ENCODE results near the gene LENEP.

The LENEP gene

GRCh38 chr1:155012026-155012546 is 18.7 kb downstream of the LENEP start:
- TF ChIP-seq CTCF (IDR thresholded peaks at IDR 0.05; ENCODE audit: control insufficient read depth, extremely low read depth, insufficient read depth), result no peak
- H3K4me3 ChIP-seq (ENCODE audit: low read depth, low read length), result no peak overlapping the region
- no peak for DNase-seq (ENCODE audit: low read depth)

GRCh38 chr1:155012776-155013602 is 19.6 kb downstream of the LENEP start:
- no peak overlapping the region for H3K4me3 ChIP-seq (ENCODE audit: low read depth, low read length)
- no peak for TF ChIP-seq CTCF (IDR thresholded peaks at IDR 0.05; ENCODE audit: control insufficient read depth, extremely low read depth, insufficient read depth)
- DNase-seq (ENCODE audit: low read depth), result no peak

- DNase-seq (ENCODE audit: low read depth), result no peak
- no peak for TF ChIP-seq CTCF (IDR thresholded peaks at IDR 0.05; ENCODE audit: control insufficient read depth, extremely low read depth, insufficient read depth)
- no peak overlapping the region for H3K4me3 ChIP-seq (ENCODE audit: low read depth, low read length)
These were observed 20.2 kb downstream of the LENEP start for GRCh38 chr1:155013632-155014031.

DNA sequence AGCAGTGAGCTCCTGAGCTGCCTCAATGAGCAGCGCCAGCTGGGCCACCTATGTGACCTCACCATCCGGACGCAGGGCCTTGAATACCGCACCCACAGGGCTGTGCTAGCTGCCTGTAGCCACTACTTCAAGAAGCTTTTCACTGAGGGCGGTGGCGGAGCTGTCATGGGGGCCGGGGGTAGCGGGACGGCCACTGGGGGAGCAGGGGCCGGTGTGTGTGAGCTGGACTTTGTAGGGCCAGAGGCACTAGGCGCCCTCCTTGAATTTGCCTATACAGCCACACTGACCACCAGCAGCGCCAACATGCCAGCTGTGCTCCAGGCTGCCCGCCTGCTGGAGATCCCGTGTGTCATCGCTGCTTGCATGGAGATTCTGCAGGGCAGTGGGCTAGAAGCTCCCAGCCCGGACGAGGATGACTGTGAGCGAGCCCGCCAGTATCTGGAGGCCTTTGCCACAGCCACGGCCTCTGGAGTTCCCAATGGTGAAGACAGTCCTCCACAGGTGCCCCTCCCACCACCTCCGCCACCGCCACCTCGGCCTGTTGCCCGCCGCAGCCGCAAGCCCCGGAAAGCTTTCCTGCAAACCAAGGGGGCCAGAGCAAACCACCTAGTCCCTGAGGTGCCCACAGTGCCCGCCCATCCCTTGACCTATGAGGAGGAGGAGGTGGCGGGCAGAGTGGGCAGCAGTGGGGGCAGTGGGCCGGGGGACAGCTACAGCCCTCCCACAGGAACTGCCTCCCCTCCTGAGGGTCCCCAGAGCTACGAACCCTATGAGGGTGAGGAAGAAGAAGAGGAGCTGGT is 21.5 kb downstream of the LENEP start:
- DNase-seq (ENCODE audit: low read depth), result no peak
- no peak for TF ChIP-seq CTCF (IDR thresholded peaks at IDR 0.05; ENCODE audit: control insufficient read depth, extremely low read depth, insufficient read depth)
- no peak overlapping the region for H3K4me3 ChIP-seq (ENCODE audit: low read depth, low read length)

GRCh38 chr1:155015527-155016230 is 22.3 kb downstream of the LENEP start:
- no peak overlapping the region for H3K4me3 ChIP-seq (ENCODE audit: low read depth, low read length)
- DNase-seq (ENCODE audit: low read depth), result no peak
- no peak for TF ChIP-seq CTCF (IDR thresholded peaks at IDR 0.05; ENCODE audit: control insufficient read depth, extremely low read depth, insufficient read depth)

GRCh38 chr1:155016231-155016831 is 22.9 kb downstream of the LENEP start:
- H3K4me3 ChIP-seq (ENCODE audit: low read depth, low read length), result no peak overlapping the region
- DNase-seq (ENCODE audit: low read depth), result no peak
- TF ChIP-seq CTCF (IDR thresholded peaks at IDR 0.05; ENCODE audit: control insufficient read depth, extremely low read depth, insufficient read depth), result no peak

All from LNCaP clone FGC (cell line).